ENCODE results near the gene HDGFL1.

GRCh38 chr6:22582417-22583205, 13.2 kb downstream of the HDGFL1 start:
- TF ChIP-seq EP300 (conservative IDR thresholded peaks at IDR 0.05; ENCODE audit: poor library complexity, severe bottlenecking): no peak
- TF ChIP-seq, protein P1, sequence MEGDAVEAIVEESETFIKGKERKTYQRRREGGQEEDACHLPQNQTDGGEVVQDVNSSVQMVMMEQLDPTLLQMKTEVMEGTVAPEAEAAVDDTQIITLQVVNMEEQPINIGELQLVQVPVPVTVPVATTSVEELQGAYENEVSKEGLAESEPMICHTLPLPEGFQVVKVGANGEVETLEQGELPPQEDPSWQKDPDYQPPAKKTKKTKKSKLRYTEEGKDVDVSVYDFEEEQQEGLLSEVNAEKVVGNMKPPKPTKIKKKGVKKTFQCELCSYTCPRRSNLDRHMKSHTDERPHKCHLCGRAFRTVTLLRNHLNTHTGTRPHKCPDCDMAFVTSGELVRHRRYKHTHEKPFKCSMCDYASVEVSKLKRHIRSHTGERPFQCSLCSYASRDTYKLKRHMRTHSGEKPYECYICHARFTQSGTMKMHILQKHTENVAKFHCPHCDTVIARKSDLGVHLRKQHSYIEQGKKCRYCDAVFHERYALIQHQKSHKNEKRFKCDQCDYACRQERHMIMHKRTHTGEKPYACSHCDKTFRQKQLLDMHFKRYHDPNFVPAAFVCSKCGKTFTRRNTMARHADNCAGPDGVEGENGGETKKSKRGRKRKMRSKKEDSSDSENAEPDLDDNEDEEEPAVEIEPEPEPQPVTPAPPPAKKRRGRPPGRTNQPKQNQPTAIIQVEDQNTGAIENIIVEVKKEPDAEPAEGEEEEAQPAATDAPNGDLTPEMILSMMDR (IDR thresholded peaks at IDR 0.05; ENCODE audit: poor library complexity, severe bottlenecking): no peak
- no peak for TF ChIP-seq EZH2 (IDR thresholded peaks at IDR 0.05; ENCODE audit: borderline replicate concordance, insufficient read depth, low read length, poor library complexity, severe bottlenecking)
- TF ChIP-seq POLR2AphosphoS5 (IDR thresholded peaks at IDR 0.05): no peak
- no peak for TF ChIP-seq REST (IDR thresholded peaks at IDR 0.05; ENCODE audit: borderline replicate concordance)
- no peak for TF ChIP-seq RAD21 (conservative IDR thresholded peaks at IDR 0.05)
- TF ChIP-seq TAF1 (IDR thresholded peaks at IDR 0.05; ENCODE audit: low read depth): no peak
- TF ChIP-seq SMC3 (conservative IDR thresholded peaks at IDR 0.05; ENCODE audit: poor library complexity): no peak
- TF ChIP-seq MXI1 (conservative IDR thresholded peaks at IDR 0.05; ENCODE audit: poor library complexity, severe bottlenecking): no peak
